Suppressor macrophage treated with lipopolysaccharide for 4 hours (primary cell): ENCODE results near the gene ALDH2.
"Not testable (repeated sequence)": the region's sequence is repeated elsewhere in the genome, so short reads cannot be mapped to it uniquely, and the experiment has no call there.

ENCODE experiments used
- DNase-seq: peaks from one replicate; pipeline ENCODE4 v3.0.0-alpha.2; 2020

ALDH2 gene

DNA sequence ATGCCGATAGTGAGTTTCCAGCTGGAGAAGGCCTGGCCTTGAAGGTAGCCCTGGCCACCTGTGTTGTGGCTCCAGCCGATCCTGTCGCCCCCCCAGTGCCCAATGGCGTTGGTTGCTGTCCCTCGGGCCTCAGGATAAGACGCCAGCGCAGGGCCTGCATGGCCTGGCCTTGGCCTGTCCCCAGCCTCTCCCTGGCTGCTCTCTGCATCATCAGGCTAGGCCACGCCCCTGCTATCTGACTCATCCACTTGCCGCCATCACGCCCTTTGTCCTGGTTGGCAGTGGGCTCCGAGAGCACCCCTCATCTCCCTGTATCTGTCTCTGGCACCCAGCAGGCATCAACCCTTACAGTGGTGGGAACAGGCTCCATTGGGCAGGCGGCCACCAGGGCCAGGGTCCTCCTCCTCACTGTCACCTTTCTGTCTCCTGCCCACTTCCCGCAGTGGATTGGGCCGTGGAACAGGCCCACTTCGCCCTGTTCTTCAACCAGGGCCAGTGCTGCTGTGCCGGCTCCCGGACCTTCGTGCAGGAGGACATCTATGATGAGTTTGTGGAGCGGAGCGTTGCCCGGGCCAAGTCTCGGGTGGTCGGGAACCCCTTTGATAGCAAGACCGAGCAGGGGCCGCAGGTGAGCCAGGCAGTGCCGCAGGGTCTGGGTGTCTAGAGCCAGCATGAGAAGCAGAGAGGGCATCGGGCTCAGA lies 25.6 kb downstream of the ALDH2 start:
- DNase-seq: no peak

DNA sequence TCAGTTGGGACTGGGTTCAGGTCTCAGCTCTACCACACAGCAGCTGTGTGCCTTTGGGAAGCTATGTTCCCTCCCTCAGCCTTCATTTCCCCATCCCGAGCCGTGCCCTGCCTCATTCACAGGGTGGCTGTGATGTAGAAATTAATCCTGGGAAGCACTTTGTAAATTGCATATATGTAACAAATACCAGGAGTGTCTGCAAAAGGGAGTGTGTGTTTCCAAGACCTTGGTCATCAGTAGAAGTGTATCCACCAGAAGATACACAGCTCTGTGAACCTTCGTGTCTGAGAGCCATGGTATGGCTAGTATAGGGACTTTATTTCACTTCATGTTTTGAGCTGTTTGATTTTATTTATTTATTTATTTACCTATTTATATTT lies 26.1 kb downstream of the ALDH2 start:
- DNase-seq: no peak

DNA sequence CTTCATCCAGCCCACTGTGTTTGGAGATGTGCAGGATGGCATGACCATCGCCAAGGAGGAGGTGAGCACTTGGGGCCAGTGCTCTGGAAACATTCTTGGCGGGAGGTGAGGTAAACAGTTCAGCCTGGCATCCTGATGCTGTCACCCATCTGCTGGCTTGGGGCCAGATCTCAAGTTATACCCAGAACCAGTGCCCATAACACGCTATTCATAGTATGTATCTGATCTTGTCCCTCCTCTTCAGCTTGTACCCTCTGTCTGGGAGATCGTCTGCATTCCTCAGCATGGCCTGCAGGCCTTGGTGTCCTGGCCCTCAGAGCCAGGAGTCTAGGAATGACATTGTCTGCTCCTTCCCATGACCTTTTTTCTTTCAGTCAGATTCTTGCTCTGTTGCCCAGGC lies 31.4 kb downstream of the ALDH2 start:
- DNase-seq: no peak

DNA sequence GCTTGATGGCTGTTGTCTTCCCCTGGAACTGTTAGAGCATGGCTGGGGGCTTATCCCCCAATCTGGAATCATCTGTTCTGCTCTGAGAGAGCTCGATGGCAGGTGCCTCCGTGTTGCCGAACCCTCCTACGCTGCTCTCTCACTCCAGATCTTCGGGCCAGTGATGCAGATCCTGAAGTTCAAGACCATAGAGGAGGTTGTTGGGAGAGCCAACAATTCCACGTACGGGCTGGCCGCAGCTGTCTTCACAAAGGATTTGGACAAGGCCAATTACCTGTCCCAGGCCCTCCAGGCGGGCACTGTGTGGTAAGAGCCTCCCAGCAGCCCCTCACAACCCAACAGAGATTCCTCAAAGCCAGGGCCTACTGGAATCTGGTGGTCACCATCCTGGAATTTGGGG lies 33.0 kb downstream of the ALDH2 start:
- DNase-seq: no peak

DNA sequence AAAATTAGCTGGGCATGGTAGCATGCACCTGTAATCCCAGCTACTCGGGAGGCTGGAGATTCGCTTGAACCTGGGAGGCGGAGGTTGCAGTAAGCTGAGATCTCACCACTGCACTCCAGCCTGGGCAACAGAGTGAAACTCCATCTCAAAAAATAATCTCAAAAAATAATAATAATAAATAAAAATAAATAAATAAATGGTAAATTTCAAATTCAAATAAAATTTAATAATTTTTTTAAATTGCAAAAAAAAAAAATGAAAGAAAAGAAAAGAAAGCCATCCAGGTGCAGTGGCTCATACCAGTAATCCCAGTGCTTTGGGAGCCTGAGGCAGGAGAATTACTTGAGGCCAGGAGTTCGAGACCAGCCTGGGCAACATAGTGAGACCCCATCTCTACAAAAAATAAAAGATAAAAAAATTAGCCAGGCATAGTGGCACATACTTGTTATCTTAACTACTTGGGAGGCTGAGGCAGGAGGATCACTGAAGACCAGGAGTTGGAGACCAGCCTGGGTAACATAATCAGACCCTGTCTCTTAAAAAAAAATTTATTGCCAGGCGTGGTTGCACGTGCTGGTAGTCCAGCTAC lies 36.4 kb downstream of the ALDH2 start:
- DNase-seq: no peak

DNA sequence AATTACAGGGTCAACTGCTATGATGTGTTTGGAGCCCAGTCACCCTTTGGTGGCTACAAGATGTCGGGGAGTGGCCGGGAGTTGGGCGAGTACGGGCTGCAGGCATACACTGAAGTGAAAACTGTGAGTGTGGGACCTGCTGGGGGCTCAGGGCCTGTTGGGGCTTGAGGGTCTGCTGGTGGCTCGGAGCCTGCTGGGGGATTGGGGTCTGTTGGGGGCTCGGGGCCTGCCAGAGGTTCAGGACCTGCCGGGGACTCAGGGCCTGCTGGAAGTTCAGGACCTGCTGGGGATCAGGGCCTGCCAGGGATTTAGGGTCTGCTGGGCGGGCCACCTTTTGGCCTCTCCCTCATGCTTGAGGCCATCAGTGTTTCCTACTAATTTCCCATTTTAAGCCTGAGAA lies 37.1 kb downstream of the ALDH2 start:
- DNase-seq: no peak

DNA sequence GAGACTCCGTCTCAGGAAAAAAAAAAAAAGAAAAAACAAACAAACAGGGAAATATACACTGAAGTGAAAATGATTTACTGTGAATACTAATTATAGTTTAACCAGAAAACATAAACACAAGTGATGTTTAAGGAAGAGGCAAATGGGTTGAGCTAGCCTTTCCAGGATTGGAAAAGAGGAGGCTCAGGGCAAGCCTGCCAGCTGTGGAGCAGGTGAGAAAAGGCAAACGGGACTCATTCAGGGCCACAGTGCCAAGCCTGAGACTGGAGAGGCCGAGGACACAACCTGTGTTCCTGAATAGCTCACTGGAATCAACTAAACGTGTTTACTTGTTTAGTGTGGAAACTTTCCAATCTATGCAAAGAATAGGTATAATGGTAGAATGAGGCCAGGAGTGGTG lies 39.6 kb downstream of the ALDH2 start:
- no peak for DNase-seq

DNA sequence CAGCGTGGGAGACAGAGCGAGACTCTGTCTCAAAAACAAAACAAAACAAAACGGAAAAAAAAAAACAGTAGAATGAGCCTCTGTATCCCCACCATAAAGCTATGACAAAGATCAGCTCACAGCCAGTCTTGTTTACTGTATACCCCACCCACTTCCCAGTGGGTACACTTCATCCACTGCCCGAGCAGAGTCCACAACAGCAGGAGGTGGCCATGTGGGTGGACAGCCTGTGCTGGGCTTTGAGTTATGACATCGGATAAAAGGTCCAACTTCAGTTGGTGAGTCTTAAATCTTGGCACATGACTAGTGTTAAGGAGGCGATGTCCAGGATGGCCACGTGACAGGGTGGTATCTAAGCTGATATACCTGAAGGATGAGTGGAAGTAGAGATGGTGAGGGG lies 40.5 kb downstream of the ALDH2 start:
- DNase-seq: no peak

DNA sequence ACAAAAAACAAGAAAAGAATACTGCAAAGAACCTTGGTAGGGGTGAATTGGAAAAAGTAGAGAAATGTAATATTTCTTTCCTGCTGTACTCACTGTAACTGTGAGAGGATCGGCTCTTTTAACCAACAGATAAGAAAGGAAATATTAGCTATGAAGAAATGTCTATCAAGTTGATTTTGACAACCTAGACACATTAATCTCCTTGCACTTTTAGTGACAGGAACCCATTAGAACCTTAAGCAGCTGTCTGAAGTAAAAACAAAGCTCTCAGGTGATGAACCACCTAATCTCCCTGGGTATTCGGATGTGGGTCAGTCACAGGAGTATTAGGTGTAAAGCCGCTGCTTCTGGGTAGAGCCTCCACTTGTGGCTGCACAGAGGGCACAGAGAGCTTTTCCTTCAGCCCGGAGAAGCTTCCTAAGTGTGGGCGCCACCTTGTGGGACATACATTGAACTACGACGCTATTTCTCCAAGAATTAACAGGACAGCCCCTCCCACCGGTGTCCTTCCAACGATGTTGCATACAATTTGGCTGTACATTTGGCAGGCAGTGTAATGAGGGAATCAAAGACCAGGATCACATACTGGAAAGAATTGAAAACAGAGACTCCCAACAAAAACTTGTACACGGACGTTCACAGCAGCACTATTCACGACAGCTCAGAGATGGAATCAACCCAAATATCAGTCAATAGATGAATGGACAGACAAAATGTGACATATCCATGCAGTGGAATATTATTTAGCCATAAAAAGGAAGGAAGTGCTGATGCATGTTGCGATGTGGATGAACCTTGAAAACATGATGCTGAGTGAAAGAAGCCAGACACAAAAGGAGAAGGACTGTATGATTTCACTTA lies 46.4 kb downstream of the ALDH2 start:
- DNase-seq: peak; percentile 89

DNA sequence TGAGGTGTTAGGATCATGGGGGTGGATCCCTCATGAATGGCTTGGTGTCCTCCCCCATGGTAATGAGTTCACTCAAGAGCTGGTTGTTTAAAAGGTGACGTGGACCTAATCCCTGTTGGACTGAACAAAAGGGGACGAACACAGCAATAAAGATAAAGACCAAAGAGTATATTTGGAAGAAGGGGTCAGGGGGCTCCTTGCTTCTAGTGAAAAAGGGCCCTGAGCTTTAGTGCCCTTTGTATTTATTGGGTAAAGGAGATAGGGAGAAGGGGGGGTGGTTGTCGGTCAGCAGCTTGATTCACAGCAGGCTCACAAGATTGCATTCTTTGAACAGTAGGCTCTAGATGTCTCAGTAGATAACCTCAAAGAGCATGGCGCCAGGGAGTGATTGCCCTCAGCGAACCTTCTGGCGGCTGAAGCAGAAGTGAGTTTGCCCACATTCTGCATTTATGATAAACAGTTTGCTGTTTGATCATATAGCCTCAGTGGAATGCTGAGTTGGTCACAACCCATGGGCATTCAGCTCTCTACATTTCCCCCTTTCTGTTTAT lies 49.4 kb downstream of the ALDH2 start:
- no peak for DNase-seq

DNA sequence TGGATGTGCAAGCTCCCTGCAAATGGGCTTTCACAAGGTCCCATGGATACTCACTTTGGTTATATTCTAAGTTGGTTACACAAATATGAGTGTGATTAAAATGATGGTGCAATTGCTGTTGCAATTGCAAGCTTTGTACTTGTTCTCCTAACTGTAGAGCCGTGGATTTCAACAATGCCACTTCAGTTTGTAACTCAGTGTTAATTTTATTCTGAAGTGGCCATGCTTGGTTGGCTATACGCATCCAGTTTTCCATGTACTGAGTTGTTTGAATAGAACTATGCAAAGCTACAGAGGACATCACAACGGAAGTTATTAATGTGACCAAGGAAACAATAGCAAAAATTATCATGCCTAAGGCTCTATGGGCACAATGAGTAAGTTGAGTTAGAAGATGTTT lies 50.2 kb downstream of the ALDH2 start:
- DNase-seq: not testable (repeated sequence)

DNA sequence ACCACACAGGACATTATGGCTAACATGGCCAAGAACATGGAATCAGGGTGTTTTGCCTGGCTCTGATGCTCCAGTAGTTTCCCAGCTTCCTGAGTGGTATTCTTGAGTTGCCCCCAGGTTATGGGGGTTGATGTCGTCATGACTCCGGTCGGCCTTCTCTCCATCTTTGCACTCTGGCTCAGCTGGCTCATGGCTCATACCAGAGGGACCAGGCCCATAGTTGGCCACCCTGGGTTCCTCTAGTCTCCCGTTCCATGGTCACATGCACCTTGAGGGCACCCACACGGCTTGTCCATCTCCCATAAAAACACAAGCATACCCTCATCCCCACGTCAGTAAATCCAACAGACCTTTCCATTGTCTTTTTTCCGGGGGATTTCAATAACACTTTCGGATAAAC lies 51.6 kb downstream of the ALDH2 start:
- DNase-seq: no peak

DNA sequence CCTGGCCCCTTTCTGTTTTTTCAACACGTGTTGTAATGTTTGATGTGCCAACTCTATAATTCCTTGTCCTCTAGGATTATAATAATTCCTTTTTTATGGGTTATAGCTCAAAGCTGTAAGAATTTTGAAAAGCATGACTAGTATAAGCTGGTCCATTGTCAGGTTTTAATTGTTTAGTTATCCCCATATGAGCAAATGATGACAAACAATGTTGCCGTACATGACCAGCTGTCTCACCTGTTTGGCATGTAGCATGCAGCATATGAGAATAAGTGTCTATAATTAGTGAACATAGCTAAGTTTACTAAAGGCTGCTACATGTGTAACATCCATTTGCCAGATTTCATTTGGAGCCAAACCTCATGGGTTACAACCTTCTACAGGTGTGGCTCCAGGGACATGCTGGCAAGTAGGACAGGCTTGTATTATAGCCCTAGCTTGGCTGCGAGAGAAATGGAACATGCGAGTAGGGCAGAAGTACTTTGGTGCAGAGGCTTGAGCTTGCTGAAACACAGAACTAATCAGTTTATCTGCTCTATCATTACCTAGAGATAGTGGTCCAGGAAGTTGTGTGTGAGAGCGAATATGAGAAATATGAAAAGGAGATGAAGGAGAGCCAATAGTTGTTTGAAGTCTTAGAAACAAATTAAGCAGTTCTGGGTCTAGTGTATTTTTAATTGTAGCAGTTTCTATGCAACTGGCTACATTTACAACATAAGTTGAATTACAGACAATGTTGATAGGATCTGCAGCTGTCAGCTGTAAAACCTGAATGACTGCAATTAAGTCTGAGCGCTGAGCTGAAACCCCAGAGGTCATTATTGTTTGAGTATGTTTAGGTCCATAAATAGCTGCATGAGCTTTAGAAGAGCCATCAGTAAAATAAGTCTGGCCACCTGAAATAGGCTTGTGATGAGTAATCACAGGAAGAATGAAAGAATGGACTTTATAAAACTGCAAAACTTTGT lies 52.7 kb downstream of the ALDH2 start:
- DNase-seq: no peak

DNA sequence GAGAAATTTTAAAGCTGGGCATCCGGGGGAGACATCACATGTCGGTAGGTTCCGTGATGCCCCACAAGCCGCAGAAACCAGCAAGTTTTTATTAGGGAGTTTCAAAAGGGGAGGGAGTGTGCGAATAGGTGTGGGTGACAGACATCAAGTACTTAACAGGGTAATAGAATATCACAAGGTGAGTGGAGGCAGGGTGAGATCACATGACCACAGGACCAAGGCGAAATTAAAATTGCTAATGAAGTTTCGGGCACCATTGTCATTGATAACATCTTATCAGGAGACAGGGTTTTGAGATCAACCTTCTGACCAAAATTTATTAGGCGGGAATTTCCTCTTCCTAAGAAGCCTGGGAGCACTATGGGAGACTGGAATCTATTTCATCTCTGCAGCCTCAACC lies 54.1 kb downstream of the ALDH2 start:
- DNase-seq: not testable (repeated sequence)

DNA sequence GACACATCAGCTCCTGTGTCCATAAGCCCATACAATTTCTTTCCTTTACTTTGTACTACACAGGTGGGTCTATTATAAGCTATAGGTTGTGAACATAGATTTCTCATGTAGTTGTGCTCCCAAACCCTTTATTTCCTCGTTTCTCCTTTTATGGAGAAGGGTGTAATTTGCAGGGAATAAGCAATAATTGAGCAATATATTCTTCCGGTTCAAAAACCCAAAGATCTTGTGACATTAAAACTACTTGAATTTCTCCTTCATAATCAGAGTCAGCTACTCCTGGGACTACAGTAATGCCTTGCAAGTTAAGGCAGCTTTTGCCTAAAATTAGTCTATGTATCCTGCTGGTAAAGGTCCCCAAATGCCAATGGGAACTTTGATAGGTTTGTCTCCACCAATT lies 56.2 kb downstream of the ALDH2 start:
- DNase-seq: peak; percentile 50

DNA sequence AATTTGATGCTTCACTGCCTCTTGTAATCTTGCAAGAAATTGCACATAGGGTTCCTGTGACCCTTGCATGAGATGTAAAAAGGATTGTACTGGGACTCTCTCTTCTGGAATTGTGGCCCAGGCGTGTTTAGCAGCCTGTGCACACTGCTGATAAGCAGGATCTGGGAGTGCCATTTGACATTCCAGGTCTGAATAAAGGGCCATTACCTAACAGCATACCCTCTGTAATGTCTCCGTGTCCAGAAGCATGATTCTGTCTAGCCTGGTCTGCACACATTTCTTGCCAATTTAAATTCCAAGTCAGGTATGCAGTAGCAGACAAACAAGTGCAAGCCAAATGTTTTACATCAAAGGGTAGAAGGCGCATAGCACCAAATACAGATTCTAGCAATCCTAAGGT lies 57.2 kb downstream of the ALDH2 start:
- no peak for DNase-seq

DNA sequence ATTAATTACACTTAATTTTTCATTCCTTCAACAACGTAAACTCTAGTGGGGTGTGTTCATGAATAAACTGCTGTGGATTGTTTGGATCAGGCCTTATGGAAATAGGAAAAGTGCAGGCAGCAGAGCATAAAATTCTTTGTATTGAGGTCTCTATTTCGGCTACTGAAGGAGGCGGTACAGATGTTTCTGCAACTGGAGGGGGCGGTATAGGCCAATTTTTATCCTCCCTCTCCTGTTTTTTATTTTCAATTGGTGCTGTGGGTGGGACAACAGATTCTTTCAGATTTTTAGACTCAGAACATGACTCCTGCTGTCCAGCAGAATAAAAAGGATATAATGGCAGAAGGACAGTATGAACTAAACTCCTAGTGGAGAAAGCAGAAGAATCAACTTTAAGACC lies 57.6 kb downstream of the ALDH2 start:
- DNase-seq: peak; percentile 28

DNA sequence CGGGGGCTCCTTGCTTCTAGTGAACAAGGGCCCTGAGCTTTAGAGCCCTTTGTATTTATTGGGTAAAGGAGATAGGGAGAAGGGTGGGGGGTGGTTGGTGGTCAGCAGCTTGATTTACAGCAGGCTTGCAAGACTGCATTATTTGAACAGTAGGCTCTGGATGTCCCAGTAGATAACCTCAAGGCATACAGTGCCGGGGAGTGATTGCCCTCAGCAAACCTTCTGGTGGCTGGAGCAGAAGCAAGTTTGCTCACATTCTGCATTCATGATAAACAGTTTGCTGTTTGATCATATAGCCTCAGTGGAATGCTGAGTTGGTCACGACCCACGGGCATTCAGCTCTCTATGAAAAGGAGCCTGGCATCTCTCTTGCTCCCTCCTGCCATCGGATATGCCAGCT lies 58.8 kb downstream of the ALDH2 start:
- no peak for DNase-seq

DNA sequence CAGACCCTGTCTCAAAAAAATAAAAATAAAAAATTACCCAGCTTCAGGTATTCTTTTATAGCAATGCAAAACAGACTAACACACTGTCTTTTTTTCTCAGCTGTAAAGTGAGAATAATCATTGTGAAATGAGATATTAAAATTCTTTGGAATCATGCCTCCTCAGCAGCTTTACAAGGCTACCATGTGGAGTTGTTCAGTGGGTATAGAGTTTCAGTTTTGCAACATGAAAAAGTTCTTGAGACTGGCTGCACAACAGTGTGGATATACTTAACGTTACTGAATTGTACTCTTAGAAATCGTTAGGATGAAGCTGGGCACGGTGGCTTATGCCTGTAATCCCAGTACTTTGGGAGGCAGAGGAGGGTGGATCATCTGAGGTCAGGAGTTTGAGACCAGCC lies 59.6 kb downstream of the ALDH2 start:
- DNase-seq: no peak

DNA sequence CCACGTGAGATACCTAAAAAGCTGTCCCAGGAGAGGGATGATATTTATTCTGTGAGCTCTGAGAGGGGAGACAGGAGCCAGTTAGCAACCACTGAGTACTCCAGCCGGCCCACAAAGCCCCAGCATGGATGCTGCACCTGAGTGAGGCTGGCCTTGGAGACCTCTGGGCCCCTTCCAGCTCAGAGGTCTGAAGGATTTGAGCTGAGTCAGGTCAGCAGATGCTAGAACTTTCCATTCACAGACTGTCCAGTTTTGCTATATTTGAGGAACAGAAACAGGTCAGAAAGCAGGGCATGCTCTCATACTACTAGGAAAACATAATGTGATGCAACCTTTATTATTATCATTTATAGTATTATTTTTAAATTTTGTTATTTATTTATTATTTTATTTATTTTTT lies 60.3 kb downstream of the ALDH2 start:
- peak; percentile 62 for DNase-seq

DNA sequence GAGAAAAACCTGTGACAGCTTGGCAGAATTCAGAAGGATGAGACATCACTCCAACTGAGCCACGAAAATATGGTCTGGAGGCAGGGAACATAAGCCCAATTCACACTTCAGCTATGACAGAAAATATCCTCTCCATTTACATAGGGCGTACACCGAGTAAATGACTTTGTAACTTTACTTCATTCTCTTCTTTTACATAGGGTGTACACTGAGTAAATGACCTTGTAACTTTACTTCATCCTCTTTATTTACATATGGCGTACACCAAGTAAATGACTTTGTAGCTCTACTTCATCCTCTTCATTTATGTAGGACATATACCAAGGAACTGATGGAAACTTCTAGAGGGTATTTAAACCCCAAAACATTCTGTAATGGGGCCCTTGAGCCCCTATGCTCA lies 61.2 kb downstream of the ALDH2 start:
- no peak for DNase-seq

DNA sequence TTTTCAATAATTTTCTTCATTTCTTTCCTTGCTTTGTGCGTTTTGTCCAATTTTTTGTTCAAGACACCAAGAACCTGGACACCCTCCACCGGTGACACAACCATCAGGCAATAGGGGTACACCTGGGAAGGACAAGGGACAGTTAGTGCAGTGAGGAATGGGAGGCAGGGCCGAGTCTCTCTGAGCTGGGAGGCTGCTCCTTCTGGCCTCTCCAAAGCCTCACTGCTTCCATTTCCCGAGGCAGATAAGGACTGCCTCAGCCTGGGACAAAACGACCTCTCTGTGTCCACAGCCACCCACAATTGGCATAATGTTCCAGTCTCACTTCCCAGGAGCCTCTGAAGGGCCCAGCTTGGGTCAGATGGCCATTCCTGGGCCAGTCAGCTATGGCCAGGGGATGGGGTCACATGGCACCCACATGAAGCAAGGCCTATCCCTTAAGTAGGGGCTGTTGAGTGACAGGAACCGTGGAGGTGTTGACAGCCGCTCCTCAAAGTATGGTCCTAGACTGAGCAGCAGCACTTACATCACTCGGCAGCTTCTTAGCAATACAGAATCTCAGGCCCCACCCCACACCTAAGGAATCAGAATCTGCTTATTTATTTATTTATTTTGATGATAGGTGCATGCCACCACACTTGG lies 61.7 kb downstream of the ALDH2 start:
- DNase-seq: no peak
